ENCODE data around the gene LRMDA.

GRCh38 chr10:76089556-76090180, 658.2 kb downstream of the LRMDA start:
- TF ChIP-seq CTCF (IDR thresholded peaks at IDR 0.05; ENCODE audit: borderline replicate concordance, extremely low read depth, low read length, poor library complexity, severe bottlenecking) (no peak), EZH2 (IDR thresholded peaks at IDR 0.05; ENCODE audit: borderline replicate concordance, low read depth, low read length, severe bottlenecking) (no peak)

Measured in DND-41 (cell line).